Trophoblast cell (in vitro differentiated cells and primary cell): Measurements from ENCODE around the gene ANKRD28.

Experiments used
- DNase-seq, 2 donors: peaks; one replicate each; pipeline ENCODE4 v3.0.0-alpha.2; 2016
- H2AFZ ChIP-seq: 2 replicates; pipeline ENCODE4 v1.6.1; 2013; ENCODE audit warnings: low read length, moderate library complexity, mild to moderate bottlenecking; ENCODE audit not compliant: insufficient read depth, poor library complexity
- H2AK5ac ChIP-seq: 2 replicates; pipeline ENCODE4 v1.6.1; 2013; ENCODE audit warnings: mild to moderate bottlenecking, low read length
- H2BK120ac ChIP-seq: 2 replicates; pipeline ENCODE4 v1.6.1; 2013; ENCODE audit warnings: low read length, mild to moderate bottlenecking, moderate library complexity; ENCODE audit not compliant: insufficient read depth, poor library complexity
- H2BK12ac ChIP-seq: 2 replicates; pipeline ENCODE4 v1.6.1; 2013; ENCODE audit warnings: mild to moderate bottlenecking, low read length, moderate library complexity
- H2BK5ac ChIP-seq: 2 replicates; pipeline ENCODE4 v1.6.1; 2013; ENCODE audit warnings: low read length, low read depth, moderate library complexity, mild to moderate bottlenecking; ENCODE audit not compliant: poor library complexity
- H3K14ac ChIP-seq: 2 replicates; pipeline ENCODE4 v1.6.1; 2013; ENCODE audit warnings: mild to moderate bottlenecking, low read length
- H3K18ac ChIP-seq: 2 replicates; pipeline ENCODE4 v1.6.1; 2013; ENCODE audit warnings: mild to moderate bottlenecking, low read length
- H3K23ac ChIP-seq: 2 replicates; pipeline ENCODE4 v1.6.1; 2013; ENCODE audit warnings: low read length
- H3K27ac ChIP-seq: 2 replicates; pipeline ENCODE4 v1.5.1; 2013; ENCODE audit warnings: low read depth, mild to moderate bottlenecking, inconsistent platforms, low read length, moderate library complexity
- H3K27me3 ChIP-seq: 2 replicates; pipeline ENCODE4 v1.6.1; 2013; ENCODE audit warnings: inconsistent platforms, mild to moderate bottlenecking, low read length, moderate library complexity; ENCODE audit not compliant: insufficient read depth
- H3K36me3 ChIP-seq, 2 experiments: 1 replicate in 1 of 2; 2 replicates in 1 of 2; pipeline ENCODE4 v1.6.1; 2013; ENCODE audit warnings: low read length in 2 of 2, mild to moderate bottlenecking in 2 of 2, moderate library complexity in 1 of 2; ENCODE audit not compliant: insufficient read depth in 2 of 2, control insufficient read depth in 1 of 2
- H3K4ac ChIP-seq: 2 replicates; pipeline ENCODE4 v1.6.1; 2013; ENCODE audit warnings: low read depth, mild to moderate bottlenecking, low read length, moderate library complexity
- H3K4me1 ChIP-seq, 2 experiments: 1 replicate in 1 of 2; 2 replicates in 1 of 2; pipeline ENCODE4 v1.6.1; 2013; ENCODE audit warnings: low read length in 2 of 2, mild to moderate bottlenecking in 2 of 2, moderate library complexity in 1 of 2; ENCODE audit not compliant: insufficient read depth in 2 of 2, control insufficient read depth in 1 of 2
- H3K4me2 ChIP-seq: 2 replicates; pipeline ENCODE4 v1.6.1; 2013; ENCODE audit warnings: inconsistent platforms, mild to moderate bottlenecking, low read length, moderate library complexity
- H3K4me3 ChIP-seq: 2 replicates; pipeline ENCODE4 v1.5.1; 2013; ENCODE audit warnings: mild to moderate bottlenecking, low read depth, low read length, inconsistent platforms
- H3K79me1 ChIP-seq: one replicate; pipeline ENCODE4 v1.6.1; 2013; ENCODE audit warnings: low read length
- H3K79me2 ChIP-seq: 2 replicates; pipeline ENCODE4 v1.6.1; 2013; ENCODE audit warnings: low read length, mild to moderate bottlenecking; ENCODE audit not compliant: control insufficient read depth, insufficient read depth, poor library complexity
- H3K9ac ChIP-seq: 2 replicates; pipeline ENCODE4 v1.6.1; 2013; ENCODE audit warnings: mild to moderate bottlenecking, low read length
- H3K9me3 ChIP-seq: 2 replicates; pipeline ENCODE4 v1.6.1; 2013; ENCODE audit warnings: low read depth, mild to moderate bottlenecking, control low read depth, inconsistent platforms, low read length; ENCODE audit not compliant: insufficient read depth
- H4K12ac ChIP-seq: 2 replicates; pipeline ENCODE4 v1.6.1; 2013; ENCODE audit warnings: low read depth, mild to moderate bottlenecking, low read length, moderate library complexity
- H4K8ac ChIP-seq: 2 replicates; pipeline ENCODE4 v1.6.1; 2013; ENCODE audit warnings: low read depth, mild to moderate bottlenecking, low read length, moderate library complexity
- H4K91ac ChIP-seq: one replicate; pipeline ENCODE4 v1.6.1; 2013; ENCODE audit warnings: low read depth, mild to moderate bottlenecking, low read length, moderate library complexity
- WGBS: extraction: QIAGEN DNeasy Blood & Tissue Kit; methylation state at CpG from one replicate; pipeline ENCODE4 v1.1.7; 2013; ENCODE audit warnings: missing lambda C conversion rate; ENCODE audit not compliant: insufficient read length, insufficient coverage; ENCODE audit errors: extremely low coverage; 5-methylcytosine and 5-hydroxymethylcytosine counted together

The ANKRD28 gene

DNA sequence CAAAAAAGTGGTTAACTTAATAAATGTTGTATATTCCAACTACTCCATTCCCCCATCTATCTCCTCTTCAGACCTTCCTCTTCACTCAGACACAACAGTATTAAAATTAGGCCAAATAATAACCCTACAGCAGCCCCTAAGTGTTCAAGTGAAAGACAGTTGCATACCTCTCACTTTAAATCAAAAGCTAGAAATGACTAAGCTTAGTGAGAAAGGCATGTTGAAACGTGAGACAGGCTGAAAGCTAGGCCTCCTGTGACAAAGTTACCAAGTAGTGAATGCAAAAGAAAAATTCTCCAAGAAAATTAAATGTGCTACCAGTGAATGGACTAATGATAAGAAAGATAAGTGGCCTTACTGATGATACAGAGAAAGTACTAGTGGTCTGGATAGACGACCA is 71.7 kb downstream of the ANKRD28 start:
- no peaks in the 10 kb centered on the region for H3K27me3 ChIP-seq
- H3K4me3 ChIP-seq = no peak overlapping the region
- H4K91ac ChIP-seq = no peak overlapping the region
- H4K12ac ChIP-seq = no peak overlapping the region
- H2BK12ac ChIP-seq = no peak overlapping the region
- DNase-seq = peak in 1 of 2 donors; percentile 23
- no peaks in the 10 kb centered on the region for H3K79me1 ChIP-seq
- no peak overlapping the region for H2AFZ ChIP-seq
- no CpG with 5 or more reads among the region's 2 CpGs for WGBS
- no peaks in the 10 kb centered on the region for H3K79me2 ChIP-seq
- H2BK5ac ChIP-seq = no peak overlapping the region
- H3K9me3 ChIP-seq = no peaks in the 10 kb centered on the region
- no peak overlapping the region for H4K8ac ChIP-seq
- no peak overlapping the region for H3K23ac ChIP-seq
- H2AK5ac ChIP-seq = no peak overlapping the region
- H2BK120ac ChIP-seq = no peak overlapping the region
- no peak overlapping the region for H3K27ac ChIP-seq
- H3K4ac ChIP-seq = no peak overlapping the region
- H3K4me2 ChIP-seq = no peak overlapping the region
- H3K36me3 ChIP-seq = no peaks in the 10 kb centered on the region
- H3K14ac ChIP-seq = no peak overlapping the region
- H3K9ac ChIP-seq = no peak overlapping the region
- no peaks in the 10 kb centered on the region for H3K4me1 ChIP-seq
- H3K18ac ChIP-seq = no peak overlapping the region

DNA sequence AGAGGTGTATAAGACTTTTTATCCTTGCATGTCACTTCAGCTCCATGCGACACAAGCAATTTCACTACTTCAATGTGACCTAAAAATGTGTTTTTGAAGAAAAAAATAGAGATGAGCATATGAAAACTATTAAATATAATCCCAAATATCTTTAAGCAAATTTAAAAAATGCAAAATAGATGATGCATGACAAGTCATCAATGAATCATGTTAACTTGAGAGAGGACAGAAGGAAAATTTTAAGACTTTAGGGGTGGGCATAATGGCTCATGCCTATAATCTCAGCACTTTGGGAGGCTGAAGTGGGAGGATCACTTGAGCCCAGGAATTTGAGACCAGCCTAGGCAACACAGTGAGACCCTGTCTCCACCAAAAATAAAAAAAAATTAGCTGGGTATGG is 73.3 kb downstream of the ANKRD28 start:
- no peaks in the 10 kb centered on the region for H3K79me1 ChIP-seq
- H3K27me3 ChIP-seq = no peaks in the 10 kb centered on the region
- H3K9me3 ChIP-seq = no peaks in the 10 kb centered on the region
- H3K4me3 ChIP-seq = no peak overlapping the region
- no peak for DNase-seq
- no peak overlapping the region for H3K27ac ChIP-seq
- H2BK12ac ChIP-seq = no peak overlapping the region
- H3K14ac ChIP-seq = no peak overlapping the region
- peaks cover 2 to 3% of the 10 kb centered on the region in 2 experiments for H3K36me3 ChIP-seq
- no peak overlapping the region for H2BK5ac ChIP-seq
- H2AK5ac ChIP-seq = no peak overlapping the region
- no peak overlapping the region for H3K4ac ChIP-seq
- H3K4me1 ChIP-seq = no peaks in the 10 kb centered on the region
- no peak overlapping the region for H4K91ac ChIP-seq
- no peak overlapping the region for H3K18ac ChIP-seq
- no peak overlapping the region for H3K9ac ChIP-seq
- H2AFZ ChIP-seq = no peak overlapping the region
- H3K79me2 ChIP-seq = no peaks in the 10 kb centered on the region
- no peak overlapping the region for H3K23ac ChIP-seq
- H4K8ac ChIP-seq = no peak overlapping the region
- H2BK120ac ChIP-seq = no peak overlapping the region
- H4K12ac ChIP-seq = no peak overlapping the region
- WGBS = no CpG with 5 or more reads among the region's 1 CpG
- H3K4me2 ChIP-seq = no peak overlapping the region

DNA sequence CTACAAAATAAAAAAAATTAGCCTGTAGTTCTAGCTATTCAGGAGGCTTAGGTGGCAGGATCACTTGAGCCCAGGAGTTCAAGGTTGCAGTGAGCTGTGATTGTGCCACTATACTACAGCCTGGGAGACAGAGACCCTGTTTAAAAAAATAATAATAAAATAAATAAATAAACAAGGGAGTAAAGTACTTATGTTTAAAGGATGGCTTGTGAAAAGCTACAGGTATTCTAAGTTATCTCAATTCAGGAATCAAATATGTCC is 74.2 kb downstream of the ANKRD28 start:
- Histone ChIP-seq H3K18ac (no peak overlapping the region), H4K91ac (no peak overlapping the region), H3K4ac (no peak overlapping the region), H3K79me1 (no peaks in the 10 kb centered on the region), H3K27me3 (no peaks in the 10 kb centered on the region), H3K79me2 (no peaks in the 10 kb centered on the region), H3K36me3 (peaks cover 2 to 3% of the 10 kb centered on the region in 2 experiments), H3K9ac (no peak overlapping the region), H3K4me1 (no peaks in the 10 kb centered on the region), H2BK12ac (no peak overlapping the region), H3K9me3 (no peaks in the 10 kb centered on the region), H3K4me3 (no peak overlapping the region), H3K4me2 (no peak overlapping the region), H3K27ac (no peak overlapping the region), H3K23ac (no peak overlapping the region), H2BK120ac (no peak overlapping the region), H2AFZ (no peak overlapping the region), H4K8ac (no peak overlapping the region), H2BK5ac (no peak overlapping the region), H4K12ac (no peak overlapping the region), H2AK5ac (no peak overlapping the region), H3K14ac (no peak overlapping the region)
- DNase-seq = no peak

DNA sequence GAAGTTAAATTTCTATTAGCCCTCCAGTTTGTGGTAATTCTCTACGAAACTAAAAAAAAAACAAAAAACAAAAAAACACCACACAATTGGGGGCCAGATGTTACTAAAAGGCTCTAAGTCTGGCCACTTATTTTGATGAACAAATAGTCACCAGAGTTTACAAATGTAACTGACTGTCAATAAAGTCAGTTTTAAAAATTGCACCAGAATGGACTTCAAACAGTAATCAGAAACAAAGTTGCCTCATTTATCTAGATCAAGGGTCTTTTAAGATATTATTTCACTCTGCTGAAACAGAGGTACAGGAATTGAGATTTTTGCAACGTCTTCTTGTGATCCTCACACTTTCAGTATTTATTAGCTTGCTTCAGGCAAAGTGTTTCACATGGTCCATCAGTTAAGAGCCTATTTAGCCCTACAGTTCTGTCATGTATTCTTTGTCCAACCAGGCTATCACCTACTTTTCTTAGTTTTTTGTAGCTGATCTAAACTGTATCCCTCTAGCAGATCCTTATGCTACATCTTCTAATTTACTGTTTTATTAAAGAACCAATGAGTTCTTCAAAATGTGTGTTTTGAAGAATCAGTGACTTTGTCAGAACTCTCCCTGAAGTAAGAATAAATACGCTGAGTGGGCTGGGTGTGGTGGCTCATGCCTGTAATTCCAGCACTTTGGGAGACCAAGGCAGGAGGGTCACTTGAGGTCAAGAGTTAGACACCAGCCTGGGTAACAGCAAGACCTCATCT is 74.7 kb downstream of the ANKRD28 start:
- no peak overlapping the region for H3K9ac ChIP-seq
- no peaks in the 10 kb centered on the region for H3K27me3 ChIP-seq
- H3K4me1 ChIP-seq = no peaks in the 10 kb centered on the region
- peaks cover 2 to 3% of the 10 kb centered on the region in 2 experiments for H3K36me3 ChIP-seq
- H3K9me3 ChIP-seq = no peaks in the 10 kb centered on the region
- no peak overlapping the region for H2AFZ ChIP-seq
- no peak overlapping the region for H3K27ac ChIP-seq
- H2BK120ac ChIP-seq = no peak overlapping the region
- no peak overlapping the region for H3K4me3 ChIP-seq
- no peak overlapping the region for H2AK5ac ChIP-seq
- no peaks in the 10 kb centered on the region for H3K79me2 ChIP-seq
- no peak overlapping the region for H2BK12ac ChIP-seq
- H4K12ac ChIP-seq = no peak overlapping the region
- peak in 1 of 2 donors; percentile 5 for DNase-seq
- H2BK5ac ChIP-seq = no peak overlapping the region
- no peak overlapping the region for H3K14ac ChIP-seq
- no peaks in the 10 kb centered on the region for H3K79me1 ChIP-seq
- no peak overlapping the region for H3K18ac ChIP-seq
- H3K23ac ChIP-seq = no peak overlapping the region
- no peak overlapping the region for H4K91ac ChIP-seq
- H3K4me2 ChIP-seq = no peak overlapping the region
- H3K4ac ChIP-seq = no peak overlapping the region
- no peak overlapping the region for H4K8ac ChIP-seq
- WGBS = no CpG with 5 or more reads among the region's 3 CpGs
